IPS DF 6.9 (cell line): ENCODE measurements around the gene RFX5.

Source experiments
- DNase-seq: peaks from one replicate; pipeline ENCODE4 v3.0.0-alpha.2; 2013; ENCODE audit warnings: low read depth, low spot score
- H3K27ac ChIP-seq: one replicate; pipeline ENCODE4 v1.5.1; 2013; ENCODE audit warnings: low read length, control low read depth
- H3K27me3 ChIP-seq: 2 replicates; pipeline ENCODE4 v1.6.1; 2013; ENCODE audit warnings: mild to moderate bottlenecking, low read length; ENCODE audit not compliant: control insufficient read depth, insufficient read depth
- H3K36me3 ChIP-seq: 2 replicates; pipeline ENCODE4 v1.6.1; 2013; ENCODE audit warnings: low read length; ENCODE audit not compliant: control insufficient read depth, insufficient read depth
- H3K4me1 ChIP-seq: 2 replicates; pipeline ENCODE4 v1.6.1; 2013; ENCODE audit warnings: low read length; ENCODE audit not compliant: control insufficient read depth, insufficient read depth
- H3K4me3 ChIP-seq: 2 replicates; pipeline ENCODE4 v1.5.1; 2013; ENCODE audit warnings: mild to moderate bottlenecking, low read length
- H3K9me3 ChIP-seq: 2 replicates; pipeline ENCODE4 v1.6.1; 2013; ENCODE audit warnings: low read length, inconsistent platforms; ENCODE audit not compliant: control insufficient read depth, insufficient read depth
- WGBS: extraction: QIAGEN DNeasy Blood & Tissue Kit; methylation state at CpG from one replicate; pipeline ENCODE4 v1.1.7; 2013; ENCODE audit warnings: mixed read lengths, missing lambda C conversion rate; ENCODE audit not compliant: insufficient read length, insufficient coverage; 5-methylcytosine and 5-hydroxymethylcytosine counted together

RFX5 gene

GRCh38 chr1:151309811-151310323 lies 37.2 kb downstream of the RFX5 start:
- WGBS = no CpG with 5 or more reads among the region's 7 CpGs
- DNase-seq = no peak
- Histone ChIP-seq H3K4me1 (no peaks in the 10 kb centered on the region), H3K9me3 (no peaks in the 10 kb centered on the region), H3K36me3 (peaks cover 6% of the 10 kb centered on the region; the same call in 1 of the 2 replicates), H3K27me3 (no peaks in the 10 kb centered on the region), H3K27ac (no peak overlapping the region), H3K4me3 (no peak overlapping the region)

GRCh38 chr1:151294742-151295462 lies 52.1 kb downstream of the RFX5 start:
- WGBS = no CpG with 5 or more reads among the region's 2 CpGs
- Histone ChIP-seq H3K36me3 (peaks cover 24% of the 10 kb centered on the region), H3K9me3 (no peaks in the 10 kb centered on the region), H3K4me1 (peaks cover 4% of the 10 kb centered on the region; the same call in 1 of the 2 replicates), H3K27me3 (no peaks in the 10 kb centered on the region), H3K27ac (no peak overlapping the region), H3K4me3 (no peak overlapping the region)
- DNase-seq = no peak

GRCh38 chr1:151293093-151293492 lies 54.0 kb downstream of the RFX5 start:
- DNase-seq = no peak
- Histone ChIP-seq H3K36me3 (peaks cover 39% of the 10 kb centered on the region), H3K27ac (no peak overlapping the region), H3K27me3 (no peaks in the 10 kb centered on the region), H3K4me1 (peaks cover 4% of the 10 kb centered on the region; the same call in 1 of the 2 replicates), H3K4me3 (no peak overlapping the region), H3K9me3 (no peaks in the 10 kb centered on the region)
- WGBS = no CpG with 5 or more reads among the region's 6 CpGs

GRCh38 chr1:151292207-151293030 lies 54.6 kb downstream of the RFX5 start:
- DNase-seq = no peak
- peaks cover 44% of the 10 kb centered on the region for H3K36me3 ChIP-seq
- WGBS = no CpG with 5 or more reads among the region's 13 CpGs
- H3K27me3 ChIP-seq = no peaks in the 10 kb centered on the region
- no peak overlapping the region for H3K27ac ChIP-seq
- no peak overlapping the region for H3K4me3 ChIP-seq
- no peaks in the 10 kb centered on the region for H3K9me3 ChIP-seq
- peaks cover 4% of the 10 kb centered on the region; the same call in 1 of the 2 replicates for H3K4me1 ChIP-seq

GRCh38 chr1:151290709-151291303 lies 56.2 kb downstream of the RFX5 start:
- Histone ChIP-seq H3K27me3 (no peaks in the 10 kb centered on the region), H3K4me3 (no peak overlapping the region), H3K27ac (no peak overlapping the region), H3K9me3 (no peaks in the 10 kb centered on the region), H3K4me1 (peaks cover 4% of the 10 kb centered on the region; the same call in 1 of the 2 replicates), H3K36me3 (peaks cover 56% of the 10 kb centered on the region)
- DNase-seq = no peak
- WGBS = no CpG with 5 or more reads among the region's 19 CpGs
